KMS-11 (cell line): Measurements from ENCODE around the gene IL26.
"Not testable (repeated sequence)": the region's sequence is repeated elsewhere in the genome, so short reads cannot be mapped to it uniquely, and the experiment has no call there.

Experiments used
- H2AFZ ChIP-seq: fragments of 200-600 bp; sonication (generic); 2 replicates; pipeline ENCODE4 v1.6.1; 2016; ENCODE audit warnings: antibody characterized with exemption, mixed run types, low read depth
- H3K27ac ChIP-seq: fragments of 200-600 bp; sonication (generic); 2 replicates; pipeline ENCODE4 v1.6.1; 2016; ENCODE audit warnings: mild to moderate bottlenecking, mixed run types
- H3K27me3 ChIP-seq: fragments of 200-600 bp; sonication (generic); 2 replicates; pipeline ENCODE4 v1.6.1; 2017; ENCODE audit warnings: mild to moderate bottlenecking, low read depth, mixed run types, moderate library complexity; ENCODE audit not compliant: insufficient read depth
- H3K36me3 ChIP-seq: fragments of 200-600 bp; sonication (generic); 2 replicates; pipeline ENCODE4 v1.6.1; 2017; ENCODE audit warnings: mild to moderate bottlenecking, mixed run types; ENCODE audit not compliant: insufficient read depth
- H3K4me1 ChIP-seq: fragments of 200-600 bp; sonication (generic); 2 replicates; pipeline ENCODE4 v1.6.1; 2016; ENCODE audit warnings: mild to moderate bottlenecking, low read depth, mixed run types; ENCODE audit not compliant: poor library complexity, severe bottlenecking
- H3K4me2 ChIP-seq: fragments of 200-600 bp; sonication (generic); 2 replicates; pipeline ENCODE4 v1.7.0; 2016; ENCODE audit warnings: mild to moderate bottlenecking, mixed run types
- H3K4me3 ChIP-seq: fragments of 200-600 bp; sonication (generic); IDR thresholded peaks from 2 replicates; pipeline ENCODE4 v1.6.1; 2017; ENCODE audit warnings: low read depth, low read length, mixed read lengths; ENCODE audit not compliant: insufficient read depth
- H3K79me2 ChIP-seq: fragments of 200-600 bp; sonication (generic); 2 replicates; pipeline ENCODE4 v1.6.1; 2016; ENCODE audit warnings: low read depth, mixed run types; ENCODE audit not compliant: insufficient read depth
- H3K9ac ChIP-seq: fragments of 200-600 bp; sonication (generic); 2 replicates; pipeline ENCODE4 v1.6.1; 2016; ENCODE audit warnings: mild to moderate bottlenecking, mixed run types
- H4K20me1 ChIP-seq: fragments of 200-600 bp; sonication (generic); 2 replicates; pipeline ENCODE4 v1.6.1; 2016; ENCODE audit warnings: mild to moderate bottlenecking, mixed run types; ENCODE audit not compliant: insufficient read depth
- TF ChIP-seq, protein P1 (sequence below): fragments of 200-600 bp; sonication (generic); conservative IDR thresholded peaks from 2 replicates; pipeline ENCODE4 v1.6.1; 2017; ENCODE audit warnings: low read depth, mild to moderate bottlenecking, antibody characterized with exemption, low read length, moderate library complexity, mixed read lengths

The IL26 gene

DNA sequence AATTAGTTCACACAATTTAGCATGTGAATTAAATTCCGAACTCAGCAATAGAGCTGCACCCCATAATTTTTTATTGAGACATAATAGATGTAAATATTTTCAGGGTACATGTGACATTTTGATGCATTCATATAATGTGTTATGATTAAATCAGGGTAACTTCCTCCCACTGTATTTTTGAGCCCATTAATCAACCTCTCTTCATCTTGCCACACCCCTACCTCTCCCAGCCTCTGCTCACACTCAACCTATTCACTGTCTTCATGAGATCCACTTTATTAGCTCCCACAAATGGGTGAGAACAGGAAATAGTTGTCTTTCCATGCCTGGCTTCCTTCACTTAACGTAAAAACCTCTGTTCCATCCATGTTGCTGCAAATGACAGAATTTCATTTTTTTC lies 14.7 kb downstream of the IL26 start:
- H3K4me2 ChIP-seq, result no peak overlapping the region
- H3K9ac ChIP-seq, result no peak overlapping the region
- no peak overlapping the region for H2AFZ ChIP-seq
- H3K27ac ChIP-seq, result no peak overlapping the region
- no peaks in the 10 kb centered on the region for H3K27me3 ChIP-seq
- no peaks in the 10 kb centered on the region for H3K4me1 ChIP-seq
- TF ChIP-seq, protein P1, sequence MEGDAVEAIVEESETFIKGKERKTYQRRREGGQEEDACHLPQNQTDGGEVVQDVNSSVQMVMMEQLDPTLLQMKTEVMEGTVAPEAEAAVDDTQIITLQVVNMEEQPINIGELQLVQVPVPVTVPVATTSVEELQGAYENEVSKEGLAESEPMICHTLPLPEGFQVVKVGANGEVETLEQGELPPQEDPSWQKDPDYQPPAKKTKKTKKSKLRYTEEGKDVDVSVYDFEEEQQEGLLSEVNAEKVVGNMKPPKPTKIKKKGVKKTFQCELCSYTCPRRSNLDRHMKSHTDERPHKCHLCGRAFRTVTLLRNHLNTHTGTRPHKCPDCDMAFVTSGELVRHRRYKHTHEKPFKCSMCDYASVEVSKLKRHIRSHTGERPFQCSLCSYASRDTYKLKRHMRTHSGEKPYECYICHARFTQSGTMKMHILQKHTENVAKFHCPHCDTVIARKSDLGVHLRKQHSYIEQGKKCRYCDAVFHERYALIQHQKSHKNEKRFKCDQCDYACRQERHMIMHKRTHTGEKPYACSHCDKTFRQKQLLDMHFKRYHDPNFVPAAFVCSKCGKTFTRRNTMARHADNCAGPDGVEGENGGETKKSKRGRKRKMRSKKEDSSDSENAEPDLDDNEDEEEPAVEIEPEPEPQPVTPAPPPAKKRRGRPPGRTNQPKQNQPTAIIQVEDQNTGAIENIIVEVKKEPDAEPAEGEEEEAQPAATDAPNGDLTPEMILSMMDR, result no peak
- H3K79me2 ChIP-seq, result no peaks in the 10 kb centered on the region
- H3K36me3 ChIP-seq, result no peaks in the 10 kb centered on the region
- no peaks in the 10 kb centered on the region for H4K20me1 ChIP-seq
- no peak overlapping the region for H3K4me3 ChIP-seq

DNA sequence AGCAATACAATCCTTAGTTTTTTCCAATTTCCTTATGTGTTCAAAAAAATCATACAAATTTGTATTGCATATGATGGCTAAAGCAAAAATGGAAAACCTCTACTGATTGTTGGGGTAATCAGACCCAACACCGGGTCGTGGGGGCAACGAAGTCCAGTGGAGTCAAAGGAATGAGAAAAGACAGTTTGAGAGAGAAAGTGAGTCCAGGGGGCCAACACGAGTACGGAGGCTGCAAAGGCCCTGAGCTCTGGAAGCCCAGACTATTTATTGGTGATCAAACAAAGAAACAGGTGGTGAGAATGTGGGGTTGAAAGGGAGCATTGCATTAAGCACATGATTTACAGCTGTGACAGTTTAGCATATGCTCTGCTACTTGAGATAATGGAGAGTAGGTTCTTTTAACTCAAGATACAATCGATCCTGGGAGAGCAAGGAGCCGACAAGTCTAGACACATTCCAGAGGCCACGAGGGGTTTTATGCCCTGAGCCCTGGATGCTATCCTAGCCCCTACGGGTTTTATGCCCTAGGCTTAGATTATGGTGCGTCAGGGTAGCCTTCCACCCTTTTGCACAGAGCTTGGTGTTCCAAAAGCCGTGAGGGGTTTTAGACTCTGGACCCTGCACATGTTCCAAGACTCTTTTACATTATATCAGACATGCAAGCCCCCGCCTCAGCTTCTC lies 16.4 kb downstream of the IL26 start:
- not testable (repeated sequence) for H2AFZ ChIP-seq, H3K27ac ChIP-seq, H3K27me3 ChIP-seq

DNA sequence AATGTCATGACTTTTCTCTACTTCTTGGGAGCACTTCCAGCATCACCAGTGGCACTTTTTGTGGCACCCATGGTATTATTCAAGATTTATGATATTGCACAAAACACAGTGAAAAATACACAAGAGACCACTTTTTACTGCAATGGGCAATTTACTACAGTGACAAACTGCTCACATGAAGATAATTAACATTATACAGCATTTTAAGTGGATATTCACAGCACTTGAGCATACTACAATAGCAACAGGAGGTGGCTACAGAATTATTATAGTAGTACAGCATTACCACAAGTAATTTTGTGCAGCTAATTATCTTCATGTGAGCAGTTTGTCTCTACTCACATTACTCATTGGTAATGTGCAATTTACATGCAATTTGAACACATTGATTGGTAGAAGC lies 18.3 kb downstream of the IL26 start:
- no peaks in the 10 kb centered on the region for H3K4me1 ChIP-seq
- H3K4me3 ChIP-seq, result no peak overlapping the region
- H3K79me2 ChIP-seq, result no peaks in the 10 kb centered on the region
- no peak overlapping the region for H3K27ac ChIP-seq
- H3K27me3 ChIP-seq, result no peaks in the 10 kb centered on the region
- no peak overlapping the region for H3K4me2 ChIP-seq
- TF ChIP-seq, protein P1, result no peak
- no peak overlapping the region for H3K9ac ChIP-seq
- no peaks in the 10 kb centered on the region for H3K36me3 ChIP-seq
- H4K20me1 ChIP-seq, result no peaks in the 10 kb centered on the region
- no peak overlapping the region for H2AFZ ChIP-seq

More for the DNA sequence above, 16.4 kb downstream of the IL26 start:
- not testable (repeated sequence) for H3K4me2 ChIP-seq, H3K4me1 ChIP-seq, H3K79me2 ChIP-seq, H3K9ac ChIP-seq, H4K20me1 ChIP-seq, H3K4me3 ChIP-seq, H3K36me3 ChIP-seq

DNA sequence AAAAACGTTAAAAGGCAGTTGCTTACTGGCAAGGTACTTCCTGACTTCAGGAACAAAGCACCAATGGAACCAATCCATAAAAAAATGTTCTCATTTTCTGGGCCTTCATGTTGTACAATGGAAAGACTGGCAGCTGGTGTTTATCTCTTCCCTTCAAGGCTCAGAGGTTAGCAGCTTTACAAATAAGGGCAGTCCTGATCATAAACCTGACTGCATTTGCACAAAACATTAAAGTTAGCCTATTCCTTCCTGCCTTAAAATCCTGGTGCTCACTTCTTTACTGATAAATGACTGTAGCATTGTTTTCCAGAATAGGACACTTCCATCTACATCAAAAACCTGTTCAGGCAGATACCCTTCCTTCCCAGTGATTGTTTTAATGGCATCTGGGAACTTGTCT lies 19.2 kb downstream of the IL26 start:
- Histone ChIP-seq H3K27ac (no peak overlapping the region), H3K4me2 (no peak overlapping the region), H3K27me3 (no peaks in the 10 kb centered on the region), H3K4me1 (no peaks in the 10 kb centered on the region), H3K36me3 (no peaks in the 10 kb centered on the region), H4K20me1 (no peaks in the 10 kb centered on the region), H3K4me3 (no peak overlapping the region), H3K79me2 (no peaks in the 10 kb centered on the region), H2AFZ (no peak overlapping the region), H3K9ac (no peak overlapping the region)
- TF ChIP-seq, protein P1, result no peak

DNA sequence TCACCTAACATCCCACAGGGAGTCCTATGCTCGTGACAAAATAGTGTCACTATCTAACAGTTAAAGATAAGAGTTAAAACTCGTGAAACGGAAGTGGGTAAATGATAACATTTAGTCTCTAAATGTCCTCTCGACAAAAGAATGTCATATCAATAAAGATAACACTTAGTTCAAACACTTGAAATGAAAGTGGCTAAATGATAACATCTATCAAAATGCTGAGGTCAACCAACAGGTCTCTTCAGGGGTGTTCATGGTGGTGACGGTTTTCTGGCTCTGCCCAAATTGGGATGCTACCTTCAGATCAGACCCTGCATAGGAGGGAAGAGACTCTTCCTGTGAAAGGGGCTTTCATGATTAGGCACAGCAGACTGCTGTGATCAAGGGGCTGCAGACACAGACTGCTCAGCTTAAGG lies 22.1 kb downstream of the IL26 start:
- Histone ChIP-seq H3K4me3 (no peak overlapping the region), H3K4me1 (no peaks in the 10 kb centered on the region)

More for the DNA sequence above, 22.1 kb downstream of the IL26 start:
- H3K36me3 ChIP-seq, result no peaks in the 10 kb centered on the region
- TF ChIP-seq, protein P1, result no peak
- no peaks in the 10 kb centered on the region for H4K20me1 ChIP-seq
- no peaks in the 10 kb centered on the region for H3K79me2 ChIP-seq
- no peaks in the 10 kb centered on the region for H3K27me3 ChIP-seq
- no peak overlapping the region for H3K9ac ChIP-seq
- H3K4me2 ChIP-seq, result no peak overlapping the region
- no peak overlapping the region for H3K27ac ChIP-seq
- H2AFZ ChIP-seq, result no peak overlapping the region
